SK-N-SH treated with all-trans-retinoic acid at 6 μM for 48 hours (cell line): ENCODE measurements around the gene HEPN1.

Experiments used
- ATAC-seq: fragments of 200-7000 bp; cut with Tn5 transposase; 3 replicates; pipeline ENCODE4 v1.9.1; 2020; ENCODE audit warnings: mild to moderate bottlenecking, moderate library complexity
- BACH2 ChIP-seq: fragments of 250-450 bp; sonication (Bioruptor Pico); IDR thresholded peaks from 2 replicates; pipeline ENCODE4 v1.9.0; 2021; ENCODE audit warnings: mild to moderate bottlenecking, borderline replicate concordance
- CREB5 ChIP-seq: fragments of 250-450 bp; sonication (Bioruptor Pico); IDR thresholded peaks from 2 replicates; pipeline ENCODE4 v1.5.1; 2020; ENCODE audit warnings: low read depth, mild to moderate bottlenecking, moderate library complexity
- CSRNP3 ChIP-seq: fragments of 250-450 bp; sonication (Bioruptor Pico); IDR thresholded peaks from 2 replicates; pipeline ENCODE4 v1.5.1; 2021; ENCODE audit warnings: mild to moderate bottlenecking, moderate library complexity
- ESRRG ChIP-seq: fragments of 250-450 bp; sonication (Bioruptor Pico); IDR thresholded peaks from 2 replicates; pipeline ENCODE4 v1.6.1; 2021; ENCODE audit warnings: mild to moderate bottlenecking
- GLIS3 ChIP-seq: fragments of 250-450 bp; sonication (Bioruptor Pico); IDR thresholded peaks from 2 replicates; pipeline ENCODE4 v1.5.0; 2020; ENCODE audit warnings: mild to moderate bottlenecking, moderate library complexity
- ISL1 ChIP-seq: fragments of 250-450 bp; sonication (Bioruptor Pico); IDR thresholded peaks from 2 replicates; pipeline ENCODE4 v2.1.2; 2022; ENCODE audit warnings: mild to moderate bottlenecking, moderate library complexity
- OSR1 ChIP-seq: fragments of 250-450 bp; sonication (Bioruptor Pico); IDR thresholded peaks from 2 replicates; pipeline ENCODE4 v1.8.0; 2022; ENCODE audit warnings: moderate library complexity, mild to moderate bottlenecking, inconsistent platforms
- PATZ1 ChIP-seq: fragments of 250-450 bp; sonication (Bioruptor Pico); IDR thresholded peaks from 2 replicates; pipeline ENCODE4 v1.8.0; 2020; ENCODE audit warnings: mild to moderate bottlenecking, moderate library complexity, borderline replicate concordance
- POU6F1 ChIP-seq: fragments of 250-450 bp; sonication (Bioruptor Pico); IDR thresholded peaks from 2 replicates; pipeline ENCODE4 v1.8.0; 2021; ENCODE audit warnings: low read depth, mild to moderate bottlenecking, moderate library complexity, borderline replicate concordance
- PPARA ChIP-seq: fragments of 250-450 bp; sonication (Bioruptor Pico); IDR thresholded peaks from 2 replicates; pipeline ENCODE4 v1.5.0; 2020; ENCODE audit warnings: mild to moderate bottlenecking, borderline replicate concordance
- RARB ChIP-seq: fragments of 250-450 bp; sonication (Bioruptor Pico); IDR thresholded peaks from 2 replicates; pipeline ENCODE4 v1.8.0; 2021; ENCODE audit warnings: mild to moderate bottlenecking, moderate library complexity
- SNAI2 ChIP-seq: fragments of 250-450 bp; sonication (Bioruptor Pico); IDR thresholded peaks from 2 replicates; pipeline ENCODE4 v1.5.0; 2020; ENCODE audit warnings: mild to moderate bottlenecking, moderate library complexity
- TCF4 ChIP-seq: fragments of 250-450 bp; sonication (Bioruptor Pico); IDR thresholded peaks from 2 replicates; pipeline ENCODE4 v1.8.0; 2021; ENCODE audit warnings: mild to moderate bottlenecking, moderate library complexity, borderline replicate concordance
- TOX ChIP-seq: fragments of 250-450 bp; sonication (Bioruptor Pico); IDR thresholded peaks from 2 replicates; pipeline ENCODE4 v1.8.0; 2021; ENCODE audit warnings: mild to moderate bottlenecking, moderate library complexity, borderline replicate concordance
- TSHZ2 ChIP-seq: fragments of 250-450 bp; sonication (Bioruptor Pico); IDR thresholded peaks from 2 replicates; pipeline ENCODE4 v1.5.0; 2020; ENCODE audit warnings: mild to moderate bottlenecking, moderate library complexity
- ZC3H10 ChIP-seq: fragments of 250-450 bp; sonication (Bioruptor Pico); IDR thresholded peaks from 2 replicates; pipeline ENCODE4 v1.5.1; 2021; ENCODE audit warnings: mild to moderate bottlenecking, moderate library complexity
- ZFP3 ChIP-seq: fragments of 250-450 bp; sonication (Bioruptor Pico); IDR thresholded peaks from 2 replicates; pipeline ENCODE4 v1.5.0; 2020; ENCODE audit warnings: mild to moderate bottlenecking, moderate library complexity
- ZFP30 ChIP-seq: fragments of 450-650 bp; formaldehyde crosslinking; IDR thresholded peaks from 2 replicates; pipeline ENCODE4 v1.5.0; 2022; ENCODE audit warnings: mild to moderate bottlenecking, moderate library complexity
- ZNF565 ChIP-seq: fragments of 450-650 bp; formaldehyde crosslinking; conservative IDR thresholded peaks from 2 replicates; pipeline ENCODE4 v1.5.0; 2020; ENCODE audit warnings: low read depth, mild to moderate bottlenecking, moderate library complexity
- ZNF8 ChIP-seq: fragments of 450-650 bp; formaldehyde crosslinking; IDR thresholded peaks from 2 replicates; pipeline ENCODE4 v1.5.0; 2020; ENCODE audit warnings: mild to moderate bottlenecking, moderate library complexity

HEPN1 gene

GRCh38 chr11:124875943-124876817, 42.9 kb upstream of the HEPN1 start:
- TF ChIP-seq TCF4 (CRISPR knock-in tag) (no peak), CSRNP3 (CRISPR knock-in tag) (no peak), ZFP30 (CRISPR knock-in tag) (no peak), PATZ1 (peak; percentile 11; the same call in 1 of the 2 replicates), ZNF8 (CRISPR knock-in tag) (no peak)
- ATAC-seq = peak; percentile 96

- no peak for ATAC-seq
- TF ChIP-seq PPARA (CRISPR knock-in tag) = no peak
- no peak for TF ChIP-seq ZFP3
- no peak for TF ChIP-seq SNAI2 (CRISPR knock-in tag)
- TF ChIP-seq CREB5 = no peak
- TF ChIP-seq ISL1 (CRISPR knock-in tag) = no peak
- no peak for TF ChIP-seq ZC3H10 (CRISPR knock-in tag)
- no peak for TF ChIP-seq TSHZ2 (CRISPR knock-in tag)
- no peak for TF ChIP-seq ESRRG (CRISPR knock-in tag)
- no peak for TF ChIP-seq ZNF8 (CRISPR knock-in tag)
- TF ChIP-seq TCF4 (CRISPR knock-in tag) = no peak
- TF ChIP-seq PATZ1 = no peak
- TF ChIP-seq RARB (CRISPR knock-in tag) = no peak
- TF ChIP-seq POU6F1 (CRISPR knock-in tag) = no peak
- no peak for TF ChIP-seq BACH2
- no peak for TF ChIP-seq OSR1 (CRISPR knock-in tag)
- no peak for TF ChIP-seq CSRNP3 (CRISPR knock-in tag)
- no peak for TF ChIP-seq TOX
- TF ChIP-seq ZNF565 (CRISPR knock-in tag) = no peak
- no peak for TF ChIP-seq ZFP30 (CRISPR knock-in tag)
- no peak for TF ChIP-seq GLIS3
Observed at GRCh38 chr11:124876818-124877630, 42.0 kb upstream of the HEPN1 start.
